DMS53 treated with DMSO at 0.1 percent for 48 hours (cell line): Measurements from ENCODE around the gene EPB41.
"Not testable (repeated sequence)": the region's sequence is repeated elsewhere in the genome, so short reads cannot be mapped to it uniquely, and the experiment has no call there.

Experiments
- DNase-seq: peaks from one replicate; lab custom pipeline; 2025; ENCODE audit not compliant: unreplicated experiment; lab: John Stamatoyannopoulos, UW

Gene EPB41

GRCh38 chr1:28926629-28927265 is 12.4 kb downstream of the EPB41 start:
- peak; percentile 93 for DNase-seq

GRCh38 chr1:28927266-28927647 is 12.9 kb downstream of the EPB41 start:
- no peak for DNase-seq

- DNase-seq = peak; percentile 33
Observed at GRCh38 chr1:28927648-28928313, 13.4 kb downstream of the EPB41 start.

GRCh38 chr1:28928314-28928941 is 14.1 kb downstream of the EPB41 start:
- peak; percentile 33 for DNase-seq

GRCh38 chr1:28933277-28933676 is 18.9 kb downstream of the EPB41 start:
- DNase-seq = no peak

GRCh38 chr1:28933918-28934317 is 19.5 kb downstream of the EPB41 start:
- no peak for DNase-seq

- DNase-seq = no peak
Observed at GRCh38 chr1:28934676-28935075, 20.3 kb downstream of the EPB41 start.

- no peak for DNase-seq
Observed at GRCh38 chr1:28935293-28935692, 20.9 kb downstream of the EPB41 start.

GRCh38 chr1:28936094-28936493 is 21.7 kb downstream of the EPB41 start:
- DNase-seq = no peak

GRCh38 chr1:28936528-28936927 is 22.2 kb downstream of the EPB41 start:
- no peak for DNase-seq

- not testable (repeated sequence) for DNase-seq
Observed at GRCh38 chr1:28943581-28943980, 29.2 kb downstream of the EPB41 start.

GRCh38 chr1:28950006-28950405 is 35.6 kb downstream of the EPB41 start:
- no peak for DNase-seq

GRCh38 chr1:28950449-28950848 is 36.1 kb downstream of the EPB41 start:
- no peak for DNase-seq

- DNase-seq = no peak
Observed at GRCh38 chr1:28954126-28954726, 39.9 kb downstream of the EPB41 start.

GRCh38 chr1:28956038-28956464 is 41.7 kb downstream of the EPB41 start:
- DNase-seq = peak; percentile 85

- DNase-seq = not testable (repeated sequence)
Observed at GRCh38 chr1:28962114-28962831, 47.9 kb downstream of the EPB41 start.

- DNase-seq = no peak
Observed at GRCh38 chr1:28965271-28965870, 51.0 kb downstream of the EPB41 start.

GRCh38 chr1:28966617-28967016 is 52.2 kb downstream of the EPB41 start:
- peak; percentile 38 for DNase-seq

GRCh38 chr1:28971980-28972771 is 57.8 kb downstream of the EPB41 start:
- DNase-seq = no peak
